ENCODE results near the gene PRKCSH. TPM values are rescaled to one million over a fixed set of nuclear protein-coding genes. Genes with fewer than 3 reads are reported as not detected.

Gene PRKCSH
- total RNA-seq, 2 donors from 2014 or later = 303 to 321 TPM

DNA sequence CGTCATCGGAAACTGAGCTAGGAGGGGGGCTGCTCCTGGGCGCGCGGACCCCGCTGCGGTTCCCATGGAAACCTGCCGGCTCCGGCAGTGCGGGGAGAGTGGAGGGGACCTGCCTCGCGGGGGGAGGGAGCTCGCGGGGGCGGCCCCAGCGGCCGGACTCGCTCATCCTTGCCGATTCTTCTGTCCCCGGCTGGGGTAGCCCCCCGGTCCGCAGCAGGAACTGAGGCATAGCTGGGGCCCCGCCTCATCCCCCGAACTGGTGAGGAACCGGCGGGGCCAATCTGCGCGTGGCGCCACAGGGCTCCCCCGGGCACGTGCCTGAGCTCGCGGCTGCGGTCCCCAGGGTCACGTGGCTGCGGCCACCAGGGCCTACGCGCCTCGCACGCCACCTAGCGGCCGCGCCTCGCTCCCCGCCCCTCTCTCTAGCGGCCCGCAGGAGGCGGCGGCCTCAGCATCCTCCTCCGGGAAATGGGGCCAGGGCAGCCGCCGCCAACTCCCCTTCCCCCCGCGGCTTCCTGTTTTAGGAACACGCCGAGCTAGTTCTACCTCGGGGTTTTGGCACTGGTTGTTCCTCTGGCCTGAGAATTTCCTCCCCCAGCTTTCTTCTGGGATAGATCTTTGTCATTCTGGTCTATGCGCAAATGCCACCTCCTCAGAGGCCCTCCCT lies 47.1 kb downstream of the PRKCSH start:
- H3K36me3 Mint-ChIP-seq = no peaks in the 10 kb centered on the region
- H3K4me3 Mint-ChIP-seq = peak overlapping the region; percentile 76

DNA sequence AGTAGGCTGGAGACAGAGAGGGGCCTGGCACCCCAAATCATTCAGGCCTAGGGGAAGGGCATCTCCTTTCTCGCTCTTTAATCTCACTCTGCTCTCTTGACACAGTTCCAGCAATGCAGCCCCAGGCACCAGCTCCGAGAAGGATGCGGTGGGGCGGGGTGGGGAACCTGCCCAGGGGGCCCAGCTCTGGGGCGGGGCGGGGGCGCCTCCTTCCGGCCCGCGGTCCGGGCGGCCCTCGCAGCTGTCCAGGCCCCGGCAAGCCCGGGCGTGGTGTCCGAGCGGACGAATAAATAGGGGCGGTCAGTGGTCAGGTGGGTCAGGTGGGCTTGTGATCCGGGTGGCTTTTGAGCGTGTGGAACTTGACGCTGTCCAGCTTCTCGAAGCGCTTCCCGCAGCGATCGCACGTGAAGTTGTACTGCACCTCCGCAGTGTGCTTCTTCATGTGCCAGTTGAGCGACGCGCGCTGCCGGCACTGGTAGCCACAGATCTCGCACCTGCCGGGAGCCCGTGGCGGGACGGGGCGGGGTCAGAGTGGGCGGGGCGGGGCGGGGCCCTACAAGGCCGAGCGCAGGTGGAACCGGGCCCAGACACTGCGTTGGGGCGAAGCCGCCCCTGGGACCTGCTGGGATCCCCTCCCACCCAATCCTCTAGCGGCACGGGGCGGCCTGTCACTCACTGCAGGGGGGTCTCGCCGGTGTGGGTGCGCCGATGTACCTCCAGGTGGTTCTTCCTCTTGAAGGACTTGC lies 48.1 kb downstream of the PRKCSH start:
- peak overlapping the region; percentile 76 for H3K4me3 Mint-ChIP-seq
- no peaks in the 10 kb centered on the region for H3K9me3 Mint-ChIP-seq
- ATAC-seq (no peak), DNase-seq (ENCODE audit: low spot score) (no peak)
- peaks cover 15 to 18% of the 10 kb centered on the region in 2 donors for H3K4me1 Mint-ChIP-seq (ENCODE audit: low read depth in 2 of 2)
- H3K27me3 Mint-ChIP-seq = peaks cover 15 to 16% of the 10 kb centered on the region in 2 donors
- H3K27ac Mint-ChIP-seq = peak overlapping the region in 1 of 2 donors; percentile 69
- no peaks in the 10 kb centered on the region for H3K36me3 Mint-ChIP-seq

More for the DNA sequence above, 47.1 kb downstream of the PRKCSH start:
- H3K27ac Mint-ChIP-seq = peak overlapping the region; percentile 39 to 69
- H3K4me1 Mint-ChIP-seq (ENCODE audit: low read depth in 2 of 2) = peaks cover 15 to 18% of the 10 kb centered on the region in 2 donors
- ATAC-seq = peak; percentile 89
- H3K9me3 Mint-ChIP-seq = no peaks in the 10 kb centered on the region
- peaks cover 16 to 18% of the 10 kb centered on the region in 2 donors for H3K27me3 Mint-ChIP-seq
- DNase-seq (ENCODE audit: low spot score) = peak; percentile 90

DNA sequence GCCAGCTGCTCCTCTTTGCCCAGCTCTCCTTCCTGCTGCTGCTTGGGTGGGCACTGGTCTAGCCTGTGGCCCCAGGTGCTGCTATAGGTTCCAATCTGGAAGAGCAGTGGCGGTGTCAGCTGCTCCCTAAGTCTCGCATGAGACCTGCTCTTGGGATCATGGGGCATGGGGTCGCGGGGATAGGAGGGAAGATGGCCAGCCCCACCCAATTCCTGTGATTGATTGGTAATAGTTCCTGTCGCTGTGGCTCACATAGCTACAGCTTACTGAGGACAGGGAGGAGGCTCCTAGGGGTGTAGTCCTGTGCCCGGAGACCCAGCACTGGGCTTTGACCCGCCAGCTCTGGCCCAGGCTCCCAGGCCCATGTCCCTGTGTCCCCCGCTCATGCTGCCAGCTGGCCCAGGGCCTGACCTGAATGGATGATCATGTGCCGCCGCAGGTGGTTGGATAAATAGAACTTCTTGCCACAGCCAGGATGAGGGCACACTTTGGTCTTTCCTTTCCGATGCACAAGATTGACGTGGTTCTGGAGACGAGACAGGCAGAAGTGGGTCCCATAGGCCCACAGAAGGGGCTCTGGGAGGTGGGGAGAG lies 49.9 kb downstream of the PRKCSH start:
- ATAC-seq (no peak), DNase-seq (ENCODE audit: low spot score) (no peak)
- Mint-ChIP-seq H3K4me1 (ENCODE audit: low read depth in 2 of 2) (peaks cover 13 to 15% of the 10 kb centered on the region in 2 donors), H3K4me3 (no peak overlapping the region), H3K9me3 (no peaks in the 10 kb centered on the region), H3K27ac (peak overlapping the region; percentile 8 to 22), H3K36me3 (no peaks in the 10 kb centered on the region), H3K27me3 (peaks cover 6 to 8% of the 10 kb centered on the region in 2 donors)

DNA sequence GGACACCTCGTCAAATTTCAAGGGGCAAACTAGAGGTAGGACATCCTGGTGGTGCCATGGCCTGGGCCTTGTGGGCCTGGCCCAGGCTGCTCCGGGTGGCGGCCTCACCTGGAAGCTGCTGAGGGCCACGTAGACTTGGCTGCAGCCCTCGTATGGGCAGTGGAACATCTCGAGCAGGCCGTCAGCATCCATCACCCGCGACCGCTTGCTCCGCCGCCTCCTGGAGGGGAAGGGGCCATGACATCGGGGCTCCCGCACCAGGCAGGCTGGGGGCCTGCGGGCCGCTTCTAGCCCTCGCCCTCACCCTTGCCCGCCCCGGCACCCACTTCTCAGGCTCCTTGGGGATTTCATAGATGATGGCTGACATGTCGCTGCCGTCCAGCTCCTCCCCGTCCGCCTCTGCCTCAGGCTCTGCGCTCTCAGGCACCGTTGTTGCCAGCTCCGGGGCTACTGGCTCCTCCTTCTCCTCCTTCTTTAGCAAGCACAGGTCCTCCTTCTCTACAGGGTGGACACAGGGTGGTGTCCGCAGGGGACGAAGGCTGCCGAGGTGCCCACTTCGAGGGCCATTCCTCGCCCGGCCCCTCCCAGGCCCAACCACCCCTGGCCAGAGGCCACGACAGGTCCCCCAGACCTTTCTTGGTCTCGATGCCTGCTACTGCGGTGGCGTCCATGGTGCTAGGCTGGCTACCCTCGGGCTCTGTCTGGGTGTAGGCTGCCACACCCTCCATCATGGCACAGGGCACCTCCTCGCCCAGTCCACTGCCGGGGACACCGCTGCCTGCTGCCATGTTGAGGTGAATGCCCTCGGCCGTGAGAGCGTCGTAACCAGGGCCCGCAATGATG lies 51.4 kb downstream of the PRKCSH start:
- H3K9me3 Mint-ChIP-seq = no peaks in the 10 kb centered on the region
- H3K4me1 Mint-ChIP-seq (ENCODE audit: low read depth in 2 of 2) = peaks cover 10 to 12% of the 10 kb centered on the region in 2 donors
- H3K4me3 Mint-ChIP-seq = no peak overlapping the region
- H3K36me3 Mint-ChIP-seq = no peaks in the 10 kb centered on the region
- ATAC-seq (no peak), DNase-seq (ENCODE audit: low spot score) (no peak)
- no peaks in the 10 kb centered on the region for H3K27me3 Mint-ChIP-seq
- no peak overlapping the region for H3K27ac Mint-ChIP-seq

GRCh38 chr19:11489378-11489777 lies 53.9 kb downstream of the PRKCSH start:
- Mint-ChIP-seq H3K36me3 (no peaks in the 10 kb centered on the region), H3K27me3 (no peaks in the 10 kb centered on the region), H3K27ac (no peak overlapping the region), H3K9me3 (no peaks in the 10 kb centered on the region), H3K4me3 (no peak overlapping the region), H3K4me1 (ENCODE audit: low read depth in 2 of 2) (peaks cover 0 to 2% of the 10 kb centered on the region in 2 donors)
- DNase-seq (ENCODE audit: low spot score) (no peak), ATAC-seq (no peak)

DNA sequence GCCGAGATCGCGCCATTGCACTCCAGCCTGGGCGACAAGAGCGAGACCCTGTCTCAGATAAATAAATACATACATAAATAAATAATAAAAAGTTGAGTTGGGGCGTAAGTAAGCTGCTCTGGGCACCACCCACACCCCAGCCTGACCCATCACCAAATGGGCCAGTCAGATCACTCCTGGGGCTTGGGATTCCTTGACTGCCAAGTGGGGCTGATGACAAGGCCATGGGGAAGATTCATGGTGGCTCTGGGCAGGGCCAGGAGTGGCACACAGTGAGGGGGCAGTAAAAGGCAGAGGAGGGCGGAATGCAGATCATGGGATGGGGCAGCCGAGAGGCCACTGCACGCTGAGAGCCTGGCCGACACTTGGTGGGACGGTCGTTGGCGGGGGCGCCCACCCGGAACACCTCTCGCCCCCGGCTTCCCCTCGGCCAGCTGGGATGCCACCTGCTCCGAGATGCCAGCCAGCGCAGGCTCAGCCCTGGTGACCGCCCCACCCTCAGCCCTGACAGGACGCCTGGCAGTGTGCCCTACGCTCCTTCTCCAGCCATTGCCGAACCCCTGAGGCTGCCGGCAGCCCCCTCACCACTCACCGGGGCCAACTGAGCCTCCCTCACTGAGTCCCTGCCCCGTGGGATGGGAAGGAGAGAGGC lies 59.3 kb downstream of the PRKCSH start:
- Mint-ChIP-seq H3K27ac (no peak overlapping the region), H3K4me3 (no peak overlapping the region), H3K27me3 (no peaks in the 10 kb centered on the region), H3K4me1 (ENCODE audit: low read depth in 2 of 2) (peaks cover 0 to 3% of the 10 kb centered on the region in 2 donors), H3K9me3 (no peaks in the 10 kb centered on the region), H3K36me3 (no peaks in the 10 kb centered on the region)
- ATAC-seq (no peak), DNase-seq (ENCODE audit: low spot score) (no peak)

DNA sequence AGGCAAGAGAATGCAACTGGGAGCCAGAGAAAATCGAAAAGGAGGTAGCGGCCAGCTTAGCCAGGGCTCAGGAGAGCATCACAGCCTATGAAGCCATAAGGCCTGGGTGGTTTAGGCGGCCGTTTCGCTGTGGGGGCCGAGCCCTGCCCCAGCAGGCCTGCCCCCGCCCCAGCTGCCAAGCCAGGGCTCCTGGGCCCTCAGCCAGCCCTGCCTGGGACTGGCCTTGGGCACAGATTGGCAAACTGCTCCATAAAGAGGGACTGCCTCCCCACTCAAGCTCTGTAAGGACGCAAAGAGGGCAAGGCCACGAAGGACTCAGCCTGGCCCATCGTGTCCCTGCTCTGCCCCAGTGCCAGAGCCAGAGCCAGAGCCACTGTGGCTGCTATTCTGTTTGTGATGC lies 60.0 kb downstream of the PRKCSH start:
- Mint-ChIP-seq H3K27me3 (no peaks in the 10 kb centered on the region), H3K4me3 (no peak overlapping the region), H3K9me3 (no peaks in the 10 kb centered on the region), H3K4me1 (ENCODE audit: low read depth in 2 of 2) (peaks cover 0 to 7% of the 10 kb centered on the region in 2 donors), H3K27ac (no peak overlapping the region), H3K36me3 (no peaks in the 10 kb centered on the region)
- DNase-seq (ENCODE audit: low spot score) (no peak), ATAC-seq (no peak)

DNA sequence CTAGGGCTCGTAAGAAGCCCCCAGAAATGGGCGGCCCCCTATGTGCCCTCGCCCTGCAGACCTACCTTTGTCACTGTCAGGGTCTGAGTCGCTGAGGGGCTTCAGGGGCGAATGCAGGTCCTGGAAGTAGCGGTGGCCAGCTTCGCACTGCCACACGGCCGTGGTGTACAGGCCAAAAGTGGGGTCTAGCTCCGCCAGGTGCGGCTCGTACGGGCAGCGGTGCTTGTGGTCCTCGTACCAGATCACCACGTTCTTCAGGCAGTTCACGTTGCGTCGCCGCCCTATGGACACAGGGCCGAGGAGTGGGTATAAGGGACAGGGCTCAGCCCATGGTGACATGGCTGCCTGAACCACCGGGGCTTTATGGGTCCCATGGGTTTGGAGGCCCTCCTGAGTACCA lies 60.5 kb downstream of the PRKCSH start:
- Mint-ChIP-seq H3K36me3 (no peaks in the 10 kb centered on the region), H3K27me3 (no peaks in the 10 kb centered on the region), H3K27ac (no peak overlapping the region), H3K4me1 (ENCODE audit: low read depth in 2 of 2) (peaks cover 0 to 7% of the 10 kb centered on the region in 2 donors), H3K4me3 (no peak overlapping the region), H3K9me3 (no peaks in the 10 kb centered on the region)
- no peak for DNase-seq (ENCODE audit: low spot score)
- ATAC-seq = no peak

- Mint-ChIP-seq H3K9me3 (no peaks in the 10 kb centered on the region), H3K27ac (no peak overlapping the region), H3K36me3 (no peaks in the 10 kb centered on the region), H3K27me3 (no peaks in the 10 kb centered on the region), H3K4me3 (no peak overlapping the region), H3K4me1 (ENCODE audit: low read depth in 2 of 2) (peaks cover 3 to 7% of the 10 kb centered on the region in 2 donors)
- ATAC-seq (peak; percentile 60 to 66), DNase-seq (ENCODE audit: low spot score) (no peak)
Measured at GRCh38 chr19:11496391-11497163, 61.1 kb downstream of the PRKCSH start.

GRCh38 chr19:11499220-11499726 lies 63.8 kb downstream of the PRKCSH start:
- Mint-ChIP-seq H3K4me3 (no peak overlapping the region), H3K4me1 (ENCODE audit: low read depth in 2 of 2) (peaks cover 4 to 11% of the 10 kb centered on the region in 2 donors), H3K27me3 (no peaks in the 10 kb centered on the region), H3K36me3 (no peaks in the 10 kb centered on the region), H3K27ac (no peak overlapping the region), H3K9me3 (no peaks in the 10 kb centered on the region)
- ATAC-seq = no peak
- DNase-seq (ENCODE audit: low spot score) = no peak

- H3K4me3 Mint-ChIP-seq = no peak overlapping the region
Measured at GRCh38 chr19:11499890-11500420, 64.5 kb downstream of the PRKCSH start.

More at GRCh38 chr19:11499890-11500420, 64.5 kb downstream of the PRKCSH start:
- H3K36me3 Mint-ChIP-seq = no peaks in the 10 kb centered on the region
- DNase-seq (ENCODE audit: low spot score) = no peak
- no peak overlapping the region for H3K27ac Mint-ChIP-seq
- no peaks in the 10 kb centered on the region for H3K9me3 Mint-ChIP-seq
- no peaks in the 10 kb centered on the region for H3K27me3 Mint-ChIP-seq
- no peak for ATAC-seq
- H3K4me1 Mint-ChIP-seq (ENCODE audit: low read depth in 2 of 2) = peaks cover 10 to 17% of the 10 kb centered on the region in 2 donors

All from natural killer cell treated with Interleukin-12 subunit alpha and Interleukin-12 subunit beta and Interleukin-15 and Interleukin-18, amount 100 ng/mL, for 72 hours (primary cell).